Naive thymus-derived CD4-positive, alpha-beta T cell (primary cell): ENCODE measurements around the gene PODXL. TPM values are rescaled to one million over a fixed set of nuclear protein-coding genes. Genes with fewer than 3 reads are reported as not detected.

Source experiments
- ATAC-seq: fragments of 150-1000 bp; cut with Tn5 transposase; 2 replicates; pipeline ENCODE4 v1.10.0; 2021; ENCODE audit warnings: mild to moderate bottlenecking, moderate library complexity
- CTCF ChIA-PET: fragments of 350-600 bp; sonication (Branson Sonifier 250); formaldehyde crosslinking; loops from one replicate; lab custom pipeline; 2021; ENCODE audit warnings: antibody characterized with exemption; lab: Charles Lee
- POLR2A ChIA-PET: fragments of 350-600 bp; sonication (Branson Sonifier 250); formaldehyde crosslinking; loops from one replicate; lab custom pipeline; 2021; ENCODE audit warnings: antibody characterized with exemption, inconsistent platforms; lab: Charles Lee
- DNase-seq, 9 donors: peaks; one replicate each; pipeline versions ENCODE4 v3.0.0 to v3.0.0-alpha.2; 2020 to 2022; ENCODE audit warnings: mixed read lengths in 1 of 9
- H3K27ac ChIP-seq: one replicate; pipeline ENCODE4 v1.7.0; 2013; ENCODE audit warnings: mild to moderate bottlenecking, low read depth, low read length, moderate library complexity
- H3K27me3 ChIP-seq, 2 donors: one replicate each; pipeline ENCODE4 v1.7.0; 2013; ENCODE audit warnings: low read length in 2 of 2, mild to moderate bottlenecking in 2 of 2, moderate library complexity in 2 of 2; ENCODE audit not compliant: control insufficient read depth in 2 of 2, insufficient read depth in 2 of 2
- H3K36me3 ChIP-seq, 3 experiments: 1 replicate in 2 of 3; 2 replicates in 1 of 3; pipeline ENCODE4 v1.7.0; 2013; ENCODE audit warnings: low read length in 3 of 3, mild to moderate bottlenecking in 3 of 3, moderate library complexity in 1 of 3; ENCODE audit not compliant: insufficient read depth in 3 of 3, control insufficient read depth in 2 of 3
- H3K4me1 ChIP-seq, 2 donors: one replicate each; pipeline ENCODE4 v1.7.0; 2013; ENCODE audit warnings: low read length in 2 of 2, mild to moderate bottlenecking in 2 of 2, moderate library complexity in 1 of 2; ENCODE audit not compliant: control insufficient read depth in 2 of 2, insufficient read depth in 2 of 2
- H3K4me3 ChIP-seq: 2 replicates; pipeline ENCODE4 v1.7.0; 2013; ENCODE audit warnings: mild to moderate bottlenecking, low read length
- H3K9me3 ChIP-seq, 3 experiments: 1 replicate in 2 of 3; 2 replicates in 1 of 3; pipeline ENCODE4 v1.7.0; 2013; ENCODE audit warnings: low read length in 3 of 3; ENCODE audit not compliant: control insufficient read depth in 2 of 3
- H3K27ac Mint-ChIP-seq, 9 donors: one replicate each; pipeline ENCODE4 v1.8.0; 2020 to 2022; ENCODE audit warnings: mixed read lengths in 9 of 9, mild to moderate bottlenecking in 8 of 9, moderate library complexity in 5 of 9, inconsistent platforms in 2 of 9
- H3K27me3 Mint-ChIP-seq, 5 donors: one replicate each; pipeline ENCODE4 v1.8.0; 2021 to 2022; ENCODE audit warnings: mixed read lengths in 5 of 5, mild to moderate bottlenecking in 1 of 5
- H3K36me3 Mint-ChIP-seq, 5 donors: one replicate each; pipeline ENCODE4 v1.8.0; 2020 to 2022; ENCODE audit warnings: mixed read lengths in 5 of 5, mild to moderate bottlenecking in 3 of 5, inconsistent platforms in 1 of 5
- H3K4me1 Mint-ChIP-seq, 7 donors: one replicate each; pipeline ENCODE4 v1.8.0; 2020 to 2022; ENCODE audit warnings: mixed read lengths in 7 of 7, mild to moderate bottlenecking in 3 of 7, inconsistent platforms in 1 of 7
- H3K4me3 Mint-ChIP-seq, 10 donors: one replicate each; pipeline ENCODE4 v1.8.0; 2020 to 2022; ENCODE audit warnings: mild to moderate bottlenecking in 10 of 10, mixed read lengths in 10 of 10, moderate library complexity in 6 of 10, inconsistent platforms in 2 of 10
- H3K9me3 Mint-ChIP-seq, 11 donors: one replicate each; pipeline ENCODE4 v1.8.0; 2020 to 2022; ENCODE audit warnings: mixed read lengths in 11 of 11, mild to moderate bottlenecking in 4 of 11, inconsistent platforms in 1 of 11, moderate library complexity in 1 of 11
- intact Hi-C, 2 donors: fragments of 100-400 bp; cut with micrococcal nuclease; formaldehyde crosslinking; loops; one replicate each; pipeline ENCODE4 v1.15.1; 2023
- polyA plus RNA-seq, 2 donors: library from polyadenylated mRNA; unstranded; fragments of 300-500 nt; fragmentation: Illumina TruSeq; gene quantifications; one replicate each; pipeline ENCODE4 v1.2.3, GENCODE V29; 2021
- total RNA-seq, 6 experiments: library from RNA in 5 of 6; stranded (reverse) in 5 of 6; gene quantifications; 1 replicate in 5 of 6; 2 replicates in 1 of 6; pipeline ENCODE4 v1.2.3 and lab custom pipeline; 2021 to 2026

The PODXL gene
- total RNA-seq (1 to 10 TPM in 1 of 5 experiments, under 1 TPM in 4; 0.05 to 1.4 (median 0.40) TPM), polyA plus RNA-seq (under 1 TPM; 0.14 to 0.15 TPM), total RNA-seq (lab: John Stamatoyannopoulos, UW) (0.94 reads per million)

GRCh38 chr7:131556053-131556908 is at the start of gene PODXL:
PODXL (minus strand) TSS chr7:131556628; CDS start chr7:131556359, 269 bp downstream.
- H3K4me3 ChIP-seq, result peak within 1 kb of the TSS; percentile 42
- peaks cover 0 to 4% (median 0%) of the 10 kb centered on the region in 11 donors for H3K9me3 Mint-ChIP-seq
- CTCF ChIA-PET, result no interaction called here
- peaks cover 46 to 75% (median 59%) of the 10 kb centered on the region in 5 donors for H3K27me3 Mint-ChIP-seq
- intact Hi-C loops, result loop anchor here in 1 of 2 donors (1.0 kb wide), 1 partner anchor 98 kb away; no protein-coding TSS in a partner anchor
- ATAC-seq (peak; percentile 87), DNase-seq (peak in 8 of 9 donors; percentile 17 to 70 (median 39))
- no peak within 1 kb of the TSS for H3K27ac ChIP-seq
- H3K4me3 Mint-ChIP-seq, result peak within 1 kb of the TSS; percentile 73 to 84 (median 80)
- POLR2A ChIA-PET, result no interaction called here
- H3K27me3 ChIP-seq, result peaks cover 0 to 15% of the 10 kb centered on the region in 2 donors
- peaks cover 7 to 22% (median 17%) of the 10 kb centered on the region in 7 donors for H3K4me1 Mint-ChIP-seq
- H3K36me3 ChIP-seq, result no peaks in the 10 kb centered on the region
- peak within 1 kb of the TSS in 1 of 9 donors; percentile 56 for H3K27ac Mint-ChIP-seq
- no peaks in the 10 kb centered on the region for H3K9me3 ChIP-seq
- H3K36me3 Mint-ChIP-seq, result no peaks in the 10 kb centered on the region
- peaks cover 14 to 16% of the 10 kb centered on the region in 2 donors for H3K4me1 ChIP-seq

GRCh38 chr7:131605280-131605878 is 49.0 kb upstream of the PODXL start:
- Histone ChIP-seq H3K4me3 (no peak overlapping the region), H3K36me3 (no peaks in the 10 kb centered on the region), H3K9me3 (no peaks in the 10 kb centered on the region), H3K4me1 (no peaks in the 10 kb centered on the region), H3K27ac (no peak overlapping the region), H3K27me3 (no peaks in the 10 kb centered on the region)
- DNase-seq (no peak), ATAC-seq (no peak)
- H3K27ac Mint-ChIP-seq, result no peak overlapping the region
- ChIA-PET CTCF (no interaction called here), POLR2A (no interaction called here)
- H3K9me3 Mint-ChIP-seq, result no peaks in the 10 kb centered on the region
- no peaks in the 10 kb centered on the region for H3K4me1 Mint-ChIP-seq
- intact Hi-C loops, result no loop called here
- H3K36me3 Mint-ChIP-seq, result no peaks in the 10 kb centered on the region
- H3K4me3 Mint-ChIP-seq, result no peak overlapping the region
- H3K27me3 Mint-ChIP-seq, result peaks cover 19 to 33% (median 27%) of the 10 kb centered on the region in 5 donors

- no peaks in the 10 kb centered on the region for H3K4me1 ChIP-seq
- Mint-ChIP-seq H3K4me1 (no peaks in the 10 kb centered on the region), H3K27me3 (peaks cover 20 to 33% (median 27%) of the 10 kb centered on the region in 5 donors), H3K4me3 (no peak overlapping the region), H3K36me3 (no peaks in the 10 kb centered on the region), H3K27ac (no peak overlapping the region), H3K9me3 (no peaks in the 10 kb centered on the region)
- ATAC-seq (no peak), DNase-seq (no peak)
- ChIA-PET POLR2A (no interaction called here), CTCF (no interaction called here)
- H3K9me3 ChIP-seq, result no peaks in the 10 kb centered on the region
- H3K36me3 ChIP-seq, result no peaks in the 10 kb centered on the region
- no peak overlapping the region for H3K4me3 ChIP-seq
- H3K27ac ChIP-seq, result no peak overlapping the region
- intact Hi-C loops, result no loop called here
- no peaks in the 10 kb centered on the region for H3K27me3 ChIP-seq
Measured at GRCh38 chr7:131604841-131605279, 48.4 kb upstream of the PODXL start.

- H3K4me1 Mint-ChIP-seq, result no peaks in the 10 kb centered on the region
- CTCF ChIA-PET, result no interaction called here
- DNase-seq (no peak), ATAC-seq (no peak)
- intact Hi-C loops, result no loop called here
- POLR2A ChIA-PET, result no interaction called here
- no peak overlapping the region for H3K27ac Mint-ChIP-seq
- peaks cover 20 to 33% (median 27%) of the 10 kb centered on the region in 5 donors for H3K27me3 Mint-ChIP-seq
- no peaks in the 10 kb centered on the region for H3K9me3 Mint-ChIP-seq
- no peaks in the 10 kb centered on the region for H3K36me3 ChIP-seq
- H3K9me3 ChIP-seq, result no peaks in the 10 kb centered on the region
- H3K4me3 Mint-ChIP-seq, result no peak overlapping the region
- no peaks in the 10 kb centered on the region for H3K36me3 Mint-ChIP-seq
- H3K27me3 ChIP-seq, result no peaks in the 10 kb centered on the region
- H3K4me1 ChIP-seq, result no peaks in the 10 kb centered on the region
- H3K27ac ChIP-seq, result no peak overlapping the region
- H3K4me3 ChIP-seq, result no peak overlapping the region
Measured at GRCh38 chr7:131603932-131604331, 47.5 kb upstream of the PODXL start.

GRCh38 chr7:131602994-131603372 is 46.6 kb upstream of the PODXL start:
- Histone ChIP-seq H3K4me1 (no peaks in the 10 kb centered on the region), H3K4me3 (no peak overlapping the region), H3K9me3 (no peaks in the 10 kb centered on the region), H3K27ac (no peak overlapping the region), H3K36me3 (no peaks in the 10 kb centered on the region), H3K27me3 (no peaks in the 10 kb centered on the region)
- intact Hi-C loops, result no loop called here
- ATAC-seq (peak; percentile 59), DNase-seq (no peak)
- no peak overlapping the region for H3K27ac Mint-ChIP-seq
- H3K4me1 Mint-ChIP-seq, result no peaks in the 10 kb centered on the region
- H3K27me3 Mint-ChIP-seq, result peaks cover 20 to 33% (median 28%) of the 10 kb centered on the region in 5 donors
- CTCF ChIA-PET, result no interaction called here
- H3K36me3 Mint-ChIP-seq, result no peaks in the 10 kb centered on the region
- no peaks in the 10 kb centered on the region for H3K9me3 Mint-ChIP-seq
- POLR2A ChIA-PET, result no interaction called here
- no peak overlapping the region for H3K4me3 Mint-ChIP-seq

GRCh38 chr7:131602304-131602993 is 46.0 kb upstream of the PODXL start:
- intact Hi-C loops, result no loop called here
- no peaks in the 10 kb centered on the region for H3K27me3 ChIP-seq
- POLR2A ChIA-PET, result no interaction called here
- H3K4me1 Mint-ChIP-seq, result no peaks in the 10 kb centered on the region
- H3K36me3 Mint-ChIP-seq, result no peaks in the 10 kb centered on the region
- no peak for ATAC-seq
- CTCF ChIA-PET, result no interaction called here
- H3K4me3 ChIP-seq, result no peak overlapping the region
- H3K9me3 Mint-ChIP-seq, result no peaks in the 10 kb centered on the region
- H3K36me3 ChIP-seq, result no peaks in the 10 kb centered on the region
- no peak overlapping the region for H3K4me3 Mint-ChIP-seq
- H3K27me3 Mint-ChIP-seq, result peaks cover 17 to 33% (median 22%) of the 10 kb centered on the region in 5 donors
- DNase-seq, result no peak
- H3K9me3 ChIP-seq, result no peaks in the 10 kb centered on the region
- H3K4me1 ChIP-seq, result no peaks in the 10 kb centered on the region
- no peak overlapping the region for H3K27ac Mint-ChIP-seq
- no peak overlapping the region for H3K27ac ChIP-seq
